Smooth muscle cell of the coronary artery (primary cell): Measurements from ENCODE around the gene TRIM63. TPM values are rescaled to one million over a fixed set of nuclear protein-coding genes. Genes with fewer than 3 reads are reported as not detected.

Source experiments
- total RNA-seq: library from RNA; depleted of rRNA; stranded (reverse); fragments of >200 nt; gene quantifications from 2 replicates; pipeline ENCODE4 v1.2.3, GENCODE V29; 2014; ENCODE audit warnings: low replicate concordance

TRIM63 gene
- 0.82 TPM in 1 of 2 replicates, not detected in the other for total RNA-seq

GRCh38 chr1:26067432-26067911 is at the start of gene TRIM63:
TSS of gene TRIM63 (minus strand) at chr1:26067630. CDS start at chr1:26067494, 136 bp downstream.

GRCh38 chr1:26111530-26112406 is 44.3 kb upstream of the TRIM63 start, which contains the start of gene PDIK1L:
TSS of gene PDIK1L (plus strand) at chr1:26111824. CDS start at chr1:26114309, 2,485 bp downstream.

DNA sequence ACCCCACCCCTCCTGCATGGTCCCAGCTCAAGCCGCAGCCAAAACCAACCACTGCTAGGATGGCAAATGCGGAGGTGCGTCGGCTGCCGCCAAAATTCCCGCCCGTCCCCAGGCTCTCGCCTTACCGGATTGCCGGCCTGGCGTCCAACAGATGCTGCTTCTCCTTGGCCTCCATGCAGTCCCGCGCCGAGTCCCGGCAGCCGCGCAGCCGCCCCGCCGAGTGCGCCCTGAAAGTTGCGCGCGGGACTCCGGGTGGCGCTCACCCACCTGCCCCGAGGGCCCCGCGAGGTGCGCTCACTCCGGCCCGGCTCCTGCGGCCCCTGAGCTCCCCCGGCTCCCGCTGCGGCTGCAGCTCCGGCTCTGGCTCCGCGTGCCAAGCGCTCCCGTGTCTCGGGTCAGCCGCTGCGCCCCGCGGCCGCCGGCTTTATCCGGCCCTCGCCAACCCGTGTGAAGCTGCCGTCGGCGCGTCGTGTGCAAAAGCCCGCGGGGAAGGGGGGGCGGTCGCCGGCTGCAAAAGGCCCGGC is 21.6 kb downstream of the TRIM63 start, which contains the start of gene SLC30A2:
Gene SLC30A2, minus strand, starts transcription at position 397 of the 524 bp plus-strand sequence. Its CDS starts 222 bp downstream, at position 175.

GRCh38 chr1:26021647-26022403 is 45.6 kb downstream of the TRIM63 start, which contains the start of gene EXTL1:
TSS of gene EXTL1 (plus strand) at chr1:26021775. CDS start at chr1:26022647, 872 bp downstream.

Other genes starting within 250 kb of the TRIM63 start
- gene MTFR1L, start 247.7 kb downstream of the TRIM63 start, total RNA-seq = 24.7 and 26.5 TPM in 2 replicates
- gene AUNIP, start 208.2 kb downstream of the TRIM63 start, total RNA-seq = 0.98 TPM in 1 of 2 replicates, not detected in the other
- gene PAQR7, start 191.9 kb downstream of the TRIM63 start, total RNA-seq = 7.5 and 10.6 TPM in 2 replicates
- 2.2 and 55.4 TPM in 2 replicates for gene STMN1, start 161.2 kb downstream of the TRIM63 start, total RNA-seq
- 5.0 and 7.0 TPM in 2 replicates for gene PAFAH2, start 69.6 kb downstream of the TRIM63 start, total RNA-seq
- gene EXTL1, start 45.9 kb downstream of the TRIM63 start, total RNA-seq = 0.15 and 0.23 TPM in 2 replicates
- not detected in 2 replicates for gene SLC30A2, start 21.5 kb downstream of the TRIM63 start, total RNA-seq
- gene PDIK1L, start 44.2 kb upstream of the TRIM63 start, total RNA-seq = 2.9 TPM in 2 replicates
- gene FAM110D, start 91.4 kb upstream of the TRIM63 start, total RNA-seq = under 0.01 and 0.08 TPM in 2 replicates
- not detected in 2 replicates for gene C1orf232, start 101.3 kb upstream of the TRIM63 start, total RNA-seq
- 11.2 and 41.5 TPM in 2 replicates for gene ZNF593, start 102.3 kb upstream of the TRIM63 start, total RNA-seq
- gene ZNF593OS, start 104.2 kb upstream of the TRIM63 start, total RNA-seq = not detected in 2 replicates
- 0.08 TPM in 1 of 2 replicates, not detected in the other for gene CNKSR1, start 109.9 kb upstream of the TRIM63 start, total RNA-seq
- not detected in 2 replicates for gene CATSPER4, start 123.0 kb upstream of the TRIM63 start, total RNA-seq
- gene CEP85, start 166.6 kb upstream of the TRIM63 start, total RNA-seq = 2.3 and 6.5 TPM in 2 replicates
- gene SH3BGRL3, start 212.5 kb upstream of the TRIM63 start, total RNA-seq = 19.7 and 34.2 TPM in 2 replicates
- gene UBXN11, start 239.0 kb upstream of the TRIM63 start, total RNA-seq = 2.8 and 4.9 TPM in 2 replicates